ENCODE measurements around the gene ANKRD29. TPM values are rescaled to one million over a fixed set of nuclear protein-coding genes. Genes with fewer than 3 reads are reported as not detected.
"Not testable (repeated sequence)": the region's sequence is repeated elsewhere in the genome, so short reads cannot be mapped to it uniquely, and the experiment has no call there.

ANKRD29 gene
- total and polyA plus RNA-seq, 5 donors from 2014 or later = 0.45 TPM; not detected in 4

- peaks cover 37% of the 10 kb centered on the region for H3K27me3 Mint-ChIP-seq
- Histone ChIP-seq H3K27ac (ENCODE audit: insufficient read depth, low read length, poor library complexity, severe bottlenecking) (no peak overlapping the region), H3K36me3 (ENCODE audit: control insufficient read depth, insufficient read depth, low read length) (no peaks in the 10 kb centered on the region), H3K4me3 (ENCODE audit: low read depth, low read length) (no peak overlapping the region), H3K27me3 (ENCODE audit: control insufficient read depth, insufficient read depth, low read length) (peaks cover 11% of the 10 kb centered on the region), H3K9me3 (ENCODE audit: control insufficient read depth in 2 of 2, low read length in 2 of 2) (no peaks in the 10 kb centered on the region), H3K4me1 (ENCODE audit: control insufficient read depth, insufficient read depth, low read length, poor library complexity, severe bottlenecking) (peaks cover 14% of the 10 kb centered on the region)
- DNase-seq (no peak), ATAC-seq (ENCODE audit: low read depth in 2 of 2) (no peak)
- H3K4me1 Mint-ChIP-seq = peaks cover 0 to 17% (median 6%) of the 10 kb centered on the region in 4 donors
- peaks cover 0 to 1% (median 0%) of the 10 kb centered on the region in 7 donors for H3K9me3 Mint-ChIP-seq
- no peak overlapping the region for H3K4me3 Mint-ChIP-seq
- no peak overlapping the region for H3K27ac Mint-ChIP-seq
- no peaks in the 10 kb centered on the region for H3K36me3 Mint-ChIP-seq
Measured at GRCh38 chr18:23617412-23618014, 45.2 kb downstream of the ANKRD29 start.

DNA sequence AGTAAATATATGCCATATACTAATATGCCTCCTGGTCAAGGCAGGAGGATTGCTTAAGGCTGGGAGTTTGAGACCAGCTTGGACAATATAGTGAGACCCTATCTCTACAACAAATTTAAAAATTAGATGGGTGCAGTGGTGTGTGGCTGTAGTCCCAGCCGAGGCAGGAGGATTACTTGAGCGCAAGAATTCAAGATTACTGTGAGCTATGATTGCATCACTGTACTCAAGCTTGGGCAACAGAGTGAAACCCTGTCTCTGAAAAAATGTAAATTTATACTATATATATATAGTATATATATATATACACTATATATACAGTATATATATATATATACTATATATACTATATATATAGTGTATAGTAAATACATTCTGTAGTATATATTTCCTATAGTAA lies 46.5 kb downstream of the ANKRD29 start:
- no peak overlapping the region for H3K4me3 Mint-ChIP-seq
- peaks cover 28% of the 10 kb centered on the region for H3K27me3 Mint-ChIP-seq
- no peaks in the 10 kb centered on the region for H3K9me3 Mint-ChIP-seq
- Histone ChIP-seq H3K4me3 (ENCODE audit: low read depth, low read length) (no peak overlapping the region), H3K9me3 (ENCODE audit: control insufficient read depth in 2 of 2, low read length in 2 of 2) (no peaks in the 10 kb centered on the region), H3K27ac (ENCODE audit: insufficient read depth, low read length, poor library complexity, severe bottlenecking) (no peak overlapping the region), H3K27me3 (ENCODE audit: control insufficient read depth, insufficient read depth, low read length) (peaks cover 11% of the 10 kb centered on the region), H3K36me3 (ENCODE audit: control insufficient read depth, insufficient read depth, low read length) (no peaks in the 10 kb centered on the region), H3K4me1 (ENCODE audit: control insufficient read depth, insufficient read depth, low read length, poor library complexity, severe bottlenecking) (peaks cover 10% of the 10 kb centered on the region)
- no peak for ATAC-seq (ENCODE audit: low read depth in 2 of 2)
- H3K36me3 Mint-ChIP-seq = no peaks in the 10 kb centered on the region
- H3K4me1 Mint-ChIP-seq = peaks cover 0 to 17% (median 5%) of the 10 kb centered on the region in 4 donors
- H3K27ac Mint-ChIP-seq = no peak overlapping the region
- DNase-seq = no peak

GRCh38 chr18:23614891-23615290 lies 47.8 kb downstream of the ANKRD29 start:
- H3K4me3 Mint-ChIP-seq = no peak overlapping the region
- H3K27ac Mint-ChIP-seq = no peak overlapping the region
- H3K27ac ChIP-seq (ENCODE audit: insufficient read depth, low read length, poor library complexity, severe bottlenecking) = no peak overlapping the region
- H3K4me1 ChIP-seq (ENCODE audit: control insufficient read depth, insufficient read depth, low read length, poor library complexity, severe bottlenecking) = peaks cover 10% of the 10 kb centered on the region
- no peak overlapping the region for H3K4me3 ChIP-seq (ENCODE audit: low read depth, low read length)
- H3K4me1 Mint-ChIP-seq = peaks cover 0 to 11% (median 4%) of the 10 kb centered on the region in 4 donors
- ATAC-seq (ENCODE audit: low read depth in 2 of 2) (no peak), DNase-seq (no peak)
- H3K36me3 Mint-ChIP-seq = no peaks in the 10 kb centered on the region
- H3K9me3 Mint-ChIP-seq = no peaks in the 10 kb centered on the region
- H3K9me3 ChIP-seq (ENCODE audit: control insufficient read depth in 2 of 2, low read length in 2 of 2) = no peaks in the 10 kb centered on the region
- H3K27me3 Mint-ChIP-seq = peaks cover 16% of the 10 kb centered on the region
- H3K36me3 ChIP-seq (ENCODE audit: control insufficient read depth, insufficient read depth, low read length) = no peaks in the 10 kb centered on the region
- H3K27me3 ChIP-seq (ENCODE audit: control insufficient read depth, insufficient read depth, low read length) = peaks cover 4% of the 10 kb centered on the region

- DNase-seq = no peak
- H3K4me1 Mint-ChIP-seq = peaks cover 0 to 11% (median 2%) of the 10 kb centered on the region in 4 donors
- no peaks in the 10 kb centered on the region for H3K36me3 Mint-ChIP-seq
Measured at GRCh38 chr18:23614413-23614812, 48.3 kb downstream of the ANKRD29 start.

DNA sequence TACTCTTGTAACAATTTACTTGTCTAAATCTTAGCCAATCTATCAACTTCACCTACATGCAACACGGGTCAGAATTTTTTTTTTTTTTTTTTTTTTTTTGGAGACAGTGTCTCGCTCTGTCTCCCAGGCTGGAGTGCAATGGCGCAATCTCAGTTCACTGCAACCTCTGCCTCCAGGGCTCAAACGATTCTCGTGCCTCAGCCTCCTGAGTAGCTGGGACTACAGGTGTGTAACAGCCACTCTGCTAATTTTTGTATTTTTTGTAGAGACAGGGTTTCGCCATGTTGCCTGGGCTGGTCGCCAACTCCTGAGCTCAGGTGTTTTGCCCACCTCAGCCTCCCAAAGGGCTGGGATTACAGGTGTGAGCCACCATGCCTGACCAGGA lies 49.6 kb downstream of the ANKRD29 start:
- DNase-seq; H3K27me3 ChIP-seq (ENCODE audit: control insufficient read depth, insufficient read depth, low read length); H3K27ac Mint-ChIP-seq; H3K4me3 ChIP-seq (ENCODE audit: low read depth, low read length); H3K9me3 ChIP-seq (ENCODE audit: control insufficient read depth in 2 of 2, low read length in 2 of 2); H3K4me1 ChIP-seq (ENCODE audit: control insufficient read depth, insufficient read depth, low read length, poor library complexity, severe bottlenecking); H3K36me3 Mint-ChIP-seq; H3K4me1 Mint-ChIP-seq; H3K4me3 Mint-ChIP-seq; H3K27ac ChIP-seq (ENCODE audit: insufficient read depth, low read length, poor library complexity, severe bottlenecking); H3K9me3 Mint-ChIP-seq; H3K27me3 Mint-ChIP-seq; ATAC-seq (ENCODE audit: low read depth in 2 of 2); H3K36me3 ChIP-seq (ENCODE audit: control insufficient read depth, insufficient read depth, low read length): not testable (repeated sequence)

More at GRCh38 chr18:23614413-23614812, 48.3 kb downstream of the ANKRD29 start:
- no peaks in the 10 kb centered on the region for H3K27me3 ChIP-seq (ENCODE audit: control insufficient read depth, insufficient read depth, low read length)
- H3K4me3 ChIP-seq (ENCODE audit: low read depth, low read length) = no peak overlapping the region
- H3K4me3 Mint-ChIP-seq = no peak overlapping the region
- H3K9me3 ChIP-seq (ENCODE audit: control insufficient read depth in 2 of 2, low read length in 2 of 2) = no peaks in the 10 kb centered on the region
- no peaks in the 10 kb centered on the region for H3K9me3 Mint-ChIP-seq
- ATAC-seq (ENCODE audit: low read depth in 2 of 2) = no peak
- no peak overlapping the region for H3K27ac Mint-ChIP-seq
- no peaks in the 10 kb centered on the region for H3K36me3 ChIP-seq (ENCODE audit: control insufficient read depth, insufficient read depth, low read length)
- peaks cover 16% of the 10 kb centered on the region for H3K27me3 Mint-ChIP-seq
- H3K27ac ChIP-seq (ENCODE audit: insufficient read depth, low read length, poor library complexity, severe bottlenecking) = no peak overlapping the region
- peaks cover 5% of the 10 kb centered on the region for H3K4me1 ChIP-seq (ENCODE audit: control insufficient read depth, insufficient read depth, low read length, poor library complexity, severe bottlenecking)

- no peaks in the 10 kb centered on the region for H3K4me1 ChIP-seq (ENCODE audit: control insufficient read depth, insufficient read depth, low read length, poor library complexity, severe bottlenecking)
- H3K4me3 ChIP-seq (ENCODE audit: low read depth, low read length) = no peak overlapping the region
- no peaks in the 10 kb centered on the region for H3K9me3 ChIP-seq (ENCODE audit: control insufficient read depth in 2 of 2, low read length in 2 of 2)
- no peak for ATAC-seq (ENCODE audit: low read depth in 2 of 2)
- Mint-ChIP-seq H3K4me3 (no peak overlapping the region), H3K36me3 (no peaks in the 10 kb centered on the region), H3K27me3 (peaks cover 2% of the 10 kb centered on the region), H3K9me3 (no peaks in the 10 kb centered on the region), H3K27ac (no peak overlapping the region), H3K4me1 (peaks cover 0 to under 1% (median 0%) of the 10 kb centered on the region in 4 donors)
- H3K36me3 ChIP-seq (ENCODE audit: control insufficient read depth, insufficient read depth, low read length) = no peaks in the 10 kb centered on the region
- H3K27ac ChIP-seq (ENCODE audit: insufficient read depth, low read length, poor library complexity, severe bottlenecking) = no peak overlapping the region
- no peaks in the 10 kb centered on the region for H3K27me3 ChIP-seq (ENCODE audit: control insufficient read depth, insufficient read depth, low read length)
- DNase-seq = no peak
Measured at GRCh38 chr18:23612434-23613090, 50.1 kb downstream of the ANKRD29 start.

- Histone ChIP-seq H3K36me3 (ENCODE audit: control insufficient read depth, insufficient read depth, low read length) (no peaks in the 10 kb centered on the region), H3K27me3 (ENCODE audit: control insufficient read depth, insufficient read depth, low read length) (no peaks in the 10 kb centered on the region), H3K4me1 (ENCODE audit: control insufficient read depth, insufficient read depth, low read length, poor library complexity, severe bottlenecking) (no peaks in the 10 kb centered on the region), H3K4me3 (ENCODE audit: low read depth, low read length) (no peak overlapping the region), H3K9me3 (ENCODE audit: control insufficient read depth in 2 of 2, low read length in 2 of 2) (no peaks in the 10 kb centered on the region), H3K27ac (ENCODE audit: insufficient read depth, low read length, poor library complexity, severe bottlenecking) (no peak overlapping the region)
- no peaks in the 10 kb centered on the region for H3K4me1 Mint-ChIP-seq
- H3K9me3 Mint-ChIP-seq = no peaks in the 10 kb centered on the region
- peaks cover 8% of the 10 kb centered on the region for H3K27me3 Mint-ChIP-seq
- H3K36me3 Mint-ChIP-seq = no peaks in the 10 kb centered on the region
- no peak overlapping the region for H3K27ac Mint-ChIP-seq
- no peak for DNase-seq
- ATAC-seq (ENCODE audit: low read depth in 2 of 2) = no peak
- no peak overlapping the region for H3K4me3 Mint-ChIP-seq
Measured at GRCh38 chr18:23609390-23610023, 53.2 kb downstream of the ANKRD29 start.

All from CD4-positive, CD25-positive, alpha-beta regulatory T cell (primary cell).